Amygdala (tissue), 56 donors: ENCODE results near the gene UPK2.

Experiments used
- DNase-seq, 56 donors: peaks; one replicate each; lab custom pipeline; 2025; lab: John Stamatoyannopoulos, UW

The UPK2 gene

GRCh38 chr11:118956094-118956846, at the start of gene UPK2:
Gene UPK2 (plus strand): TSS chr11:118956298. CDS start chr11:118956351, 53 bp downstream.
- DNase-seq: peak; percentile 32 to 90 (median 72)

GRCh38 chr11:118907051-118908042, 48.8 kb upstream of the UPK2 start:
- peak in 53 of 56 donors; percentile 8 to 94 (median 75) for DNase-seq

GRCh38 chr11:118908264-118908663, 47.8 kb upstream of the UPK2 start:
- no peak for DNase-seq

- DNase-seq: peak in 39 of 56 donors; percentile 23 to 82 (median 57)
Observed at GRCh38 chr11:118908901-118909618, 47.0 kb upstream of the UPK2 start.

- DNase-seq: peak in 1 of 56 donors; percentile 70
Observed at GRCh38 chr11:118909619-118910308, 46.3 kb upstream of the UPK2 start.

- DNase-seq: peak in 39 of 56 donors; percentile 21 to 87 (median 53)
Observed at GRCh38 chr11:118910309-118911112, 45.6 kb upstream of the UPK2 start.

GRCh38 chr11:118911113-118911879, 44.8 kb upstream of the UPK2 start:
- no peak for DNase-seq

- DNase-seq: peak in 24 of 56 donors; percentile 20 to 72 (median 42)
Observed at GRCh38 chr11:118911880-118912741, 44.0 kb upstream of the UPK2 start.

GRCh38 chr11:118912742-118913410, 43.2 kb upstream of the UPK2 start:
- no peak for DNase-seq

- DNase-seq: peak in 40 of 56 donors; percentile 21 to 73 (median 57)
Observed at GRCh38 chr11:118913411-118914125, 42.5 kb upstream of the UPK2 start.

GRCh38 chr11:118914178-118914918, 41.8 kb upstream of the UPK2 start:
- peak in 42 of 56 donors; percentile 23 to 85 (median 51) for DNase-seq

- DNase-seq: no peak
Observed at GRCh38 chr11:118914987-118915386, 41.1 kb upstream of the UPK2 start.

GRCh38 chr11:118915396-118915795, 40.7 kb upstream of the UPK2 start:
- DNase-seq: no peak

- DNase-seq: peak in 2 of 56 donors; percentile 11 to 15
Observed at GRCh38 chr11:118915941-118916841, 39.9 kb upstream of the UPK2 start.
